SK-N-SH (cell line): ENCODE results near the gene PHF1. TPM values are rescaled to one million over a fixed set of nuclear protein-coding genes. Genes with fewer than 3 reads are reported as not detected.

ENCODE experiments used
- CTCF ChIA-PET: fragments of 300-600, 350-600 bp; formaldehyde crosslinking; extraction: SDS; loops from one replicate; lab custom pipeline; 2021; lab: Yijun Ruan, JAX
- POLR2A ChIA-PET: fragments of 350-600 bp; sonication (Branson Sonifier 250); formaldehyde crosslinking; extraction: SDS; loops from one replicate; lab custom pipeline; 2020; ENCODE audit warnings: antibody characterized with exemption, inconsistent platforms; lab: Yijun Ruan, JAX
- DNase-seq: peaks from one replicate; pipeline ENCODE4 v3.0.0; 2012
- H2AFZ ChIP-seq: fragments of 200-600 bp; sonication (generic); 2 replicates; pipeline ENCODE4 v1.8.1; 2016; ENCODE audit warnings: antibody characterized with exemption, mild to moderate bottlenecking, low read depth
- H3F3A ChIP-seq: fragments of 200-600 bp; sonication (generic); replicated peaks from 2 replicates; pipeline ENCODE3; 2016; ENCODE audit warnings: antibody characterized with exemption, mild to moderate bottlenecking; ENCODE audit not compliant: insufficient read depth
- H3K27ac ChIP-seq, 2 experiments: fragments of 200-500 bp in 1 of 2; fragments of 200-600 bp in 1 of 2; sonication (Bioruptor generic) in 1 of 2; sonication (generic), shearing (Covaris generic) in 1 of 2; 2 replicates each; pipeline versions ENCODE4 v1.5.1 to v1.6.1; 2014 to 2016; ENCODE audit warnings: low read depth in 2 of 2, inconsistent platforms in 1 of 2, low read length in 1 of 2, mild to moderate bottlenecking in 1 of 2, mixed read lengths in 1 of 2
- H3K27me3 ChIP-seq: fragments of 200-600 bp; sonication (generic), shearing (Covaris generic); 2 replicates; pipeline ENCODE4 v1.6.1; 2016; ENCODE audit warnings: mixed run types; ENCODE audit not compliant: insufficient read depth
- H3K36me3 ChIP-seq, 2 experiments: fragments of 200-500 bp in 1 of 2; fragments of 200-600 bp in 1 of 2; sonication (Bioruptor generic) in 1 of 2; sonication (generic) in 1 of 2; replicated peaks in 1 of 2; 2 replicates each; pipeline versions ENCODE3 to v1.5.1; 2014 to 2016; ENCODE audit warnings: low read length in 1 of 2, mild to moderate bottlenecking in 1 of 2; ENCODE audit not compliant: insufficient read depth in 2 of 2, control insufficient read depth in 1 of 2
- H3K4me1 ChIP-seq, 2 experiments: fragments of 200-500 bp in 1 of 2; fragments of 200-600 bp in 1 of 2; sonication (Bioruptor generic) in 1 of 2; sonication (generic), shearing (Covaris generic) in 1 of 2; 2 replicates each; pipeline versions ENCODE4 v1.5.1 to v1.6.1; 2014 to 2016; ENCODE audit warnings: low read depth in 1 of 2, low read length in 1 of 2, mixed run types in 1 of 2; ENCODE audit not compliant: insufficient read depth in 2 of 2, control insufficient read depth in 1 of 2
- H3K4me2 ChIP-seq: fragments of 200-600 bp; sonication (generic), shearing (Covaris generic); 2 replicates; pipeline ENCODE4 v1.6.1; 2017; ENCODE audit warnings: mixed run types
- H3K4me3 ChIP-seq, 2 experiments: fragments of 200-500 bp in 1 of 2; fragments of 200-600 bp in 1 of 2; sonication (Bioruptor generic) in 1 of 2; sonication (generic), shearing (Covaris generic) in 1 of 2; 2 replicates each; pipeline versions ENCODE4 v1.5.1 to v1.8.1; 2014 to 2016; ENCODE audit warnings: low read depth in 2 of 2, inconsistent platforms in 1 of 2, low read length in 1 of 2, mild to moderate bottlenecking in 1 of 2, mixed read lengths in 1 of 2, moderate library complexity in 1 of 2
- H3K79me2 ChIP-seq: fragments of 200-600 bp; sonication (generic); 2 replicates; pipeline ENCODE4 v1.8.1; 2017; ENCODE audit warnings: mild to moderate bottlenecking; ENCODE audit not compliant: insufficient read depth
- H3K9ac ChIP-seq: fragments of 200-600 bp; sonication (generic); 2 replicates; pipeline ENCODE4 v1.6.1; 2017; ENCODE audit warnings: mixed run types
- H3K9me2 ChIP-seq: fragments of 200-600 bp; sonication (generic); 2 replicates; pipeline ENCODE4 v1.6.1; 2017; ENCODE audit warnings: mixed run types
- H3K9me3 ChIP-seq: fragments of 200-600 bp; sonication (generic); 2 replicates; pipeline ENCODE4 v1.6.1; 2017; ENCODE audit warnings: mixed run types, mild to moderate bottlenecking, moderate library complexity
- H4K20me1 ChIP-seq: fragments of 200-600 bp; sonication (generic); 2 replicates; pipeline ENCODE4 v1.6.1; 2017; ENCODE audit warnings: mild to moderate bottlenecking, mixed run types; ENCODE audit not compliant: insufficient read depth
- EZH2phosphoT487 ChIP-seq: fragments of 200-600 bp; sonication (generic); IDR thresholded peaks from 2 replicates; pipeline ENCODE4 v1.6.1; 2017; ENCODE audit warnings: low read depth, mixed run types, mild to moderate bottlenecking, antibody characterized with exemption, moderate library complexity, borderline replicate concordance
- FOSL2 ChIP-seq: IDR thresholded peaks from 2 replicates; pipeline ENCODE4 v1.4.0; 2012; ENCODE audit warnings: low read depth, mild to moderate bottlenecking, moderate library complexity, borderline replicate concordance
- GABPA ChIP-seq: IDR thresholded peaks from 2 replicates; pipeline ENCODE4 v1.4.0; 2012; ENCODE audit warnings: low read depth, mild to moderate bottlenecking
- GATA2 ChIP-seq: sonication (generic); formaldehyde crosslinking; IDR thresholded peaks from 2 replicates; pipeline ENCODE4 v1.5.0; 2020; ENCODE audit warnings: mild to moderate bottlenecking, missing genetic modification reagents
- JUND ChIP-seq: IDR thresholded peaks from 2 replicates; pipeline ENCODE4 v1.4.0; 2012
- NFIC ChIP-seq: IDR thresholded peaks from 2 replicates; pipeline ENCODE4 v1.4.0; 2012; ENCODE audit warnings: borderline replicate concordance
- NRF1 ChIP-seq: IDR thresholded peaks from 2 replicates; pipeline ENCODE4 v1.6.1; 2012; ENCODE audit warnings: low read depth, mild to moderate bottlenecking, low read length
- RFX5 ChIP-seq: IDR thresholded peaks from 2 replicates; pipeline ENCODE4 v1.6.1; 2012; ENCODE audit warnings: mild to moderate bottlenecking, improper control_type of control experiment, low read length
- TCF12 ChIP-seq: IDR thresholded peaks from 2 replicates; pipeline ENCODE4 v1.4.0; 2012
- WGBS: methylation state at CpG from one replicate; pipeline ENCODE4 v1.1.6; 2017; ENCODE audit warnings: low lambda C conversion rate; 5-methylcytosine and 5-hydroxymethylcytosine counted together
- polyA plus RNA-seq, 3 experiments: library from polyadenylated mRNA; depleted of rRNA; stranded (reverse); fragments of >200 nt; gene quantifications; 2 replicates each; pipeline ENCODE4 v1.2.3, GENCODE V29; 2012
- TF ChIP-seq, protein P1 (sequence below): fragments of 200-600 bp; sonication (generic); IDR thresholded peaks from 2 replicates; pipeline ENCODE4 v1.6.1; 2017; ENCODE audit warnings: antibody characterized with exemption, mild to moderate bottlenecking, moderate library complexity
- TF ChIP-seq, protein P2 (sequence below): IDR thresholded peaks from 2 replicates; pipeline ENCODE4 v1.6.1; 2012; ENCODE audit warnings: mild to moderate bottlenecking, low read depth, low read length, moderate library complexity

PHF1 gene
- polyA plus RNA-seq, 1 of the 3 experiments (the other 2 are of a cell fraction): 48.7 TPM

DNA sequence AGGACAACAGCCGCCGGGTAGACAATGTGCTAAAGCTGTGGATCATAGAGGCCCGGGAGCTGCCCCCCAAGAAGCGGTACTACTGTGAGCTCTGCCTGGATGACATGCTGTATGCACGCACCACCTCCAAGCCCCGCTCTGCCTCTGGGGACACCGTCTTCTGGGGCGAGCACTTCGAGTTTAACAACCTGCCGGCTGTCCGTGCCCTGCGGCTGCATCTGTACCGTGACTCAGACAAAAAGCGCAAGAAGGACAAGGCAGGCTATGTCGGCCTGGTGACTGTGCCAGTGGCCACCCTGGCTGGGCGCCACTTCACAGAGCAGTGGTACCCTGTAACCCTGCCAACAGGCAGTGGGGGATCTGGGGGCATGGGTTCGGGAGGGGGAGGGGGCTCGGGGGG lies 26.9 kb downstream of the PHF1 start (continued):
- TF ChIP-seq, protein P1, sequence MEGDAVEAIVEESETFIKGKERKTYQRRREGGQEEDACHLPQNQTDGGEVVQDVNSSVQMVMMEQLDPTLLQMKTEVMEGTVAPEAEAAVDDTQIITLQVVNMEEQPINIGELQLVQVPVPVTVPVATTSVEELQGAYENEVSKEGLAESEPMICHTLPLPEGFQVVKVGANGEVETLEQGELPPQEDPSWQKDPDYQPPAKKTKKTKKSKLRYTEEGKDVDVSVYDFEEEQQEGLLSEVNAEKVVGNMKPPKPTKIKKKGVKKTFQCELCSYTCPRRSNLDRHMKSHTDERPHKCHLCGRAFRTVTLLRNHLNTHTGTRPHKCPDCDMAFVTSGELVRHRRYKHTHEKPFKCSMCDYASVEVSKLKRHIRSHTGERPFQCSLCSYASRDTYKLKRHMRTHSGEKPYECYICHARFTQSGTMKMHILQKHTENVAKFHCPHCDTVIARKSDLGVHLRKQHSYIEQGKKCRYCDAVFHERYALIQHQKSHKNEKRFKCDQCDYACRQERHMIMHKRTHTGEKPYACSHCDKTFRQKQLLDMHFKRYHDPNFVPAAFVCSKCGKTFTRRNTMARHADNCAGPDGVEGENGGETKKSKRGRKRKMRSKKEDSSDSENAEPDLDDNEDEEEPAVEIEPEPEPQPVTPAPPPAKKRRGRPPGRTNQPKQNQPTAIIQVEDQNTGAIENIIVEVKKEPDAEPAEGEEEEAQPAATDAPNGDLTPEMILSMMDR: no peak

GRCh38 chr6:33438978-33439594 lies 28.3 kb downstream of the PHF1 start:
- no peaks in the 10 kb centered on the region for H4K20me1 ChIP-seq
- no peaks in the 10 kb centered on the region for H3K4me1 ChIP-seq

More at GRCh38 chr6:33438978-33439594, 28.3 kb downstream of the PHF1 start:
- Histone ChIP-seq H3F3A (no peaks in the 10 kb centered on the region), H3K9me3 (no peaks in the 10 kb centered on the region), H3K79me2 (no peaks in the 10 kb centered on the region), H3K4me3 (no peak overlapping the region), H2AFZ (no peak overlapping the region), H3K36me3 (peaks cover 22 to 38% of the 10 kb centered on the region in 2 experiments), H3K27ac (no peak overlapping the region), H3K27me3 (no peaks in the 10 kb centered on the region), H3K4me2 (no peak overlapping the region), H3K9ac (no peak overlapping the region), H3K9me2 (no peaks in the 10 kb centered on the region)
- TF ChIP-seq, protein P2, sequence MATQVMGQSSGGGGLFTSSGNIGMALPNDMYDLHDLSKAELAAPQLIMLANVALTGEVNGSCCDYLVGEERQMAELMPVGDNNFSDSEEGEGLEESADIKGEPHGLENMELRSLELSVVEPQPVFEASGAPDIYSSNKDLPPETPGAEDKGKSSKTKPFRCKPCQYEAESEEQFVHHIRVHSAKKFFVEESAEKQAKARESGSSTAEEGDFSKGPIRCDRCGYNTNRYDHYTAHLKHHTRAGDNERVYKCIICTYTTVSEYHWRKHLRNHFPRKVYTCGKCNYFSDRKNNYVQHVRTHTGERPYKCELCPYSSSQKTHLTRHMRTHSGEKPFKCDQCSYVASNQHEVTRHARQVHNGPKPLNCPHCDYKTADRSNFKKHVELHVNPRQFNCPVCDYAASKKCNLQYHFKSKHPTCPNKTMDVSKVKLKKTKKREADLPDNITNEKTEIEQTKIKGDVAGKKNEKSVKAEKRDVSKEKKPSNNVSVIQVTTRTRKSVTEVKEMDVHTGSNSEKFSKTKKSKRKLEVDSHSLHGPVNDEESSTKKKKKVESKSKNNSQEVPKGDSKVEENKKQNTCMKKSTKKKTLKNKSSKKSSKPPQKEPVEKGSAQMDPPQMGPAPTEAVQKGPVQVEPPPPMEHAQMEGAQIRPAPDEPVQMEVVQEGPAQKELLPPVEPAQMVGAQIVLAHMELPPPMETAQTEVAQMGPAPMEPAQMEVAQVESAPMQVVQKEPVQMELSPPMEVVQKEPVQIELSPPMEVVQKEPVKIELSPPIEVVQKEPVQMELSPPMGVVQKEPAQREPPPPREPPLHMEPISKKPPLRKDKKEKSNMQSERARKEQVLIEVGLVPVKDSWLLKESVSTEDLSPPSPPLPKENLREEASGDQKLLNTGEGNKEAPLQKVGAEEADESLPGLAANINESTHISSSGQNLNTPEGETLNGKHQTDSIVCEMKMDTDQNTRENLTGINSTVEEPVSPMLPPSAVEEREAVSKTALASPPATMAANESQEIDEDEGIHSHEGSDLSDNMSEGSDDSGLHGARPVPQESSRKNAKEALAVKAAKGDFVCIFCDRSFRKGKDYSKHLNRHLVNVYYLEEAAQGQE: no peak
- TF ChIP-seq GATA2: no peak
- no peak for TF ChIP-seq JUND
- no peak for TF ChIP-seq FOSL2
- TF ChIP-seq RFX5: no peak
- TF ChIP-seq GABPA: no peak
- TF ChIP-seq NFIC: no peak
- no peak for TF ChIP-seq TCF12
- TF ChIP-seq EZH2phosphoT487: no peak
- TF ChIP-seq NRF1: no peak
- ChIA-PET POLR2A (no interaction called here), CTCF (interaction anchor here (1.4 to 3.3 kb wide), 3 partner anchors 8 to 15 kb away, joined by 3 to 16 read pairs (median 4); partner anchors contain the start of gene ZBTB9)
- 100% methylated on average over 3 of the region's 3 CpGs for WGBS
- DNase-seq: peak; percentile 16
